ENCODE results near the gene CHMP1A.

DNA sequence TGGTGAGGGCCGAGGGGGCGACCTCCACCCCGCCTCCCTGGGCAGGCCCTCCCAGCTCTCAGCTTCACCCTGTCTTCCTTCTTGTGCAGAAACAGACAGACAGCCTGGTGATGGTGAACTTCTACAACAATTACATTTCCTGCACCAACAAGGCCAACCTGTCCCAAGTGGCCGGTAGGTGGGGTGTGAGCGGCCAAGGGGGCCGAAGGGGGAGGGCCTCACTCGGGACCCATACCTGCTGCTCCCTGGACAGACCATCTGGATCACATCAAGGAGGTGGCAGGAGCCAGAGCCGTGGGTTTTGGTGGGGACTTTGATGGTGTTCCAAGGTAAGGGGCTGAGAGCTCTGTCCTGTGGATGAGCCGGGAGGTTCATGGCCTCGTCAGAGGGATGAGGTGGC is 20.1 kb downstream of the CHMP1A start:
- no peak for TF ChIP-seq CTCF (IDR thresholded peaks at IDR 0.05)
- TF ChIP-seq POLR2A (IDR thresholded peaks at IDR 0.05) = no peak
- TF ChIP-seq EP300 (IDR thresholded peaks at IDR 0.05) = no peak

Data from ovary (tissue), 3 donors.